ENCODE measurements around the gene CABS1. TPM values are rescaled to one million over a fixed set of nuclear protein-coding genes. Genes with fewer than 3 reads are reported as not detected.

CABS1 gene
- total and polyA plus RNA-seq, 10 of the 15 experiments (the other 5 are each of a cell fraction or from before 2014, with no cell fraction given), result not detected

GRCh38 chr4:70306076-70306475 lies 28.7 kb upstream of the CABS1 start:
- Histone ChIP-seq H3K27me3 (replicated peaks in 1 of 2; ENCODE audit: control insufficient read depth in 2 of 2, insufficient read depth in 2 of 2, low read length in 1 of 2) (no peaks in the 10 kb centered on the region), H3K4me3 (no peak overlapping the region), H3K9me3 (replicated peaks; ENCODE audit: control insufficient read depth, insufficient read depth, low read length) (no peaks in the 10 kb centered on the region), H3K27ac (ENCODE audit: control insufficient read depth, insufficient read depth) (no peak overlapping the region), H3K79me2 (ENCODE audit: control insufficient read depth, insufficient read depth, low read length) (no peaks in the 10 kb centered on the region), H3K36me3 (ENCODE audit: control insufficient read depth in 2 of 2, insufficient read depth in 2 of 2, low read length in 1 of 2) (no peaks in the 10 kb centered on the region), H2AFZ (ENCODE audit: control insufficient read depth, low read depth, low read length) (no peak overlapping the region), H3K4me2 (ENCODE audit: control insufficient read depth, insufficient read depth) (no peak overlapping the region), H4K20me1 (ENCODE audit: control insufficient read depth, insufficient read depth) (no peaks in the 10 kb centered on the region), H3K9ac (ENCODE audit: control insufficient read depth, insufficient read depth, low read length) (no peak overlapping the region), H3K4me1 (ENCODE audit: control insufficient read depth, insufficient read depth, low read length) (no peaks in the 10 kb centered on the region)
- DNase-seq (ENCODE audit: low read depth, low spot score) (no peak), ATAC-seq (no peak), FAIRE-seq (no peak)
- TF ChIP-seq IRF5 (IDR thresholded peaks at IDR 0.05; ENCODE audit: borderline replicate concordance) (no peak), POLR2AphosphoS5 (IDR thresholded peaks at IDR 0.05; ENCODE audit: low read length) (no peak), IKZF1 (conservative IDR thresholded peaks at IDR 0.05) (no peak), BRCA1 (IDR thresholded peaks at IDR 0.05; ENCODE audit: low read depth, low read length) (no peak), MTA3 (IDR thresholded peaks at IDR 0.05; ENCODE audit: borderline replicate concordance, low read length) (no peak), SREBF2 (IDR thresholded peaks at IDR 0.05; ENCODE audit: low read length) (no peak), E4F1 (IDR thresholded peaks at IDR 0.05; ENCODE audit: borderline replicate concordance, partially characterized antibody) (no peak), ZBTB33 (IDR thresholded peaks at IDR 0.05) (no peak), KLF5 (IDR thresholded peaks at IDR 0.05; ENCODE audit: partially characterized antibody) (no peak)
- TF ChIP-seq, protein P1, sequence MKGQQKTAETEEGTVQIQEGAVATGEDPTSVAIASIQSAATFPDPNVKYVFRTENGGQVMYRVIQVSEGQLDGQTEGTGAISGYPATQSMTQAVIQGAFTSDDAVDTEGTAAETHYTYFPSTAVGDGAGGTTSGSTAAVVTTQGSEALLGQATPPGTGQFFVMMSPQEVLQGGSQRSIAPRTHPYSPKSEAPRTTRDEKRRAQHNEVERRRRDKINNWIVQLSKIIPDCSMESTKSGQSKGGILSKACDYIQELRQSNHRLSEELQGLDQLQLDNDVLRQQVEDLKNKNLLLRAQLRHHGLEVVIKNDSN (IDR thresholded peaks at IDR 0.05; ENCODE audit: borderline replicate concordance, extremely low read length, insufficient read depth, low read depth, low read length), result no peak
- ChIA-PET CTCF (interaction anchor here (1.0 to 2.0 kb wide), 4 partner anchors 9 to 200 kb away, joined by 3 to 14 read pairs (median 5); no protein-coding TSS in a partner anchor), RAD21 (ENCODE audit: unreplicated experiment) (no interaction called here), SMC1A (ENCODE audit: uncharacterized antibody, unreplicated experiment) (interaction anchor here (0.7 to 1.9 kb wide), 5 partner anchors 9 to 409 kb away, joined by 3 to 7 read pairs (median 3); no protein-coding TSS in a partner anchor), POLR2A (no interaction called here)
- BruUV-seq (replicated peaks), result no TSS peak
- in situ Hi-C loops (cut with MboI) (loop anchor here (5.0 kb wide), 1 partner anchor 51 kb away; no protein-coding TSS in a partner anchor), intact Hi-C loops (cut with micrococcal nuclease; ENCODE audit: unreplicated experiment) (no loop called here)
- 81% methylated on average over 2 of the region's 2 CpGs for WGBS (ENCODE audit: insufficient coverage, insufficient replicate concordance, low lambda C conversion rate, missing lambda C conversion rate)
